GM18909 (cell line): ENCODE data around the gene HSPG2.
"Not testable (repeated sequence)": the region's sequence is repeated elsewhere in the genome, so short reads cannot be mapped to it uniquely, and the experiment has no call there.

Source experiments
- ATAC-seq: cut with Tn5 transposase; IDR thresholded peaks from one replicate; pipeline ENCODE4 v1.9.1; 2021; ENCODE audit warnings: mild to moderate bottlenecking; ENCODE audit not compliant: unreplicated experiment, poor library complexity

The HSPG2 gene

DNA sequence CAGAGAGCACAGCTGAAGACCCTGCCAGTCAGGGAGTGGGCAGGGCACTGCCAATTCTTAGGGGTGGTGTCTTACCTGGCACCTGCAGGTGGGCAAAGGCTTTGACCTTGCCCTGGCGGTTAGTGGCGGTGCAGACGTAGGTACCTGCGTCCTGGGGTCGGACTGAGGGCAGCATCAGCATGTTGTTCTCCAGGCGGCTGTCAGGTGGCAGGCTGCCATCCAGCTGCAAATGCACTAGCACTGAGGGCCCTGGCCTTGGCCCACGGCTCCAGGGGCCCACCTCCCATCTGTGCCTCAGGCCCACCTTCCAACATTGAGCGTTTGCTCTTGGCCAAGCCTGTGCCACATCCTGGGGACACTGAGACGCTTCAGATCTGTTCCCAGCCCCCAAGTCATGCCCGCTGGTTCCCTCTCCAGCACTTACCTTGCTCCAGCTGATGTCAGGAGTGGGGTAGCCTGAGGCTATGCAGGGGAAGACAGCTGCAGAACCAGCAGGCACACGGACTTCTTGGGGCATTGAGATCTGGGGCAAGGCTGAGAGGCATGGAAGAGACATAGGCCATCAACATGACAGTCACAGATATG lies 103.6 kb downstream of the HSPG2 start:
- ATAC-seq, result no peak

DNA sequence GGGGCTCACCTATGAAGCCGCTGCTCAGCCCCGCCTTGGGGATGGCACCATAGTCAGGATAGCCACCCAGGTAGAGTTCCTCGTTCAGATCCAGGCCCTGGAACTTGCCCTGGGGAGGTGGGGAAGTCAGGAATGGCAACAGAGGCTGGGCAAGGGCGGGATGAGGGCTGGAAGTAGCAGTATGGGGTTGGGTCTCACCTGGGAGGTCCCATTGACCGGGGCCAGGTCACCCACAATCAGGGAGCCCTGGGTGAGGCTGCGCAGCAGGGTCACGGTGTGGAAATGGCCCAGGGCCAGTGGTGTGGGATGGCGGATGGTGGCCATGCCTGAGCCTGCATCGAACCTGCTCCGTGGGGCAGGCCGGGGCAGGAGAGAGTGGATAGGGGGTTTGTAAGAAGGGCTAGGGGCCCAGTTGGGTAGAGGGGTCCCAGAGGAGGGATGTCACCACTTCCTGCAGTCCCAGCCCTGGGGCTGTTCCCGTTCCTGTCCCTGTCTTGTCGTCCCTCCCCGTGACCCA lies 105.6 kb downstream of the HSPG2 start:
- no peak for ATAC-seq

DNA sequence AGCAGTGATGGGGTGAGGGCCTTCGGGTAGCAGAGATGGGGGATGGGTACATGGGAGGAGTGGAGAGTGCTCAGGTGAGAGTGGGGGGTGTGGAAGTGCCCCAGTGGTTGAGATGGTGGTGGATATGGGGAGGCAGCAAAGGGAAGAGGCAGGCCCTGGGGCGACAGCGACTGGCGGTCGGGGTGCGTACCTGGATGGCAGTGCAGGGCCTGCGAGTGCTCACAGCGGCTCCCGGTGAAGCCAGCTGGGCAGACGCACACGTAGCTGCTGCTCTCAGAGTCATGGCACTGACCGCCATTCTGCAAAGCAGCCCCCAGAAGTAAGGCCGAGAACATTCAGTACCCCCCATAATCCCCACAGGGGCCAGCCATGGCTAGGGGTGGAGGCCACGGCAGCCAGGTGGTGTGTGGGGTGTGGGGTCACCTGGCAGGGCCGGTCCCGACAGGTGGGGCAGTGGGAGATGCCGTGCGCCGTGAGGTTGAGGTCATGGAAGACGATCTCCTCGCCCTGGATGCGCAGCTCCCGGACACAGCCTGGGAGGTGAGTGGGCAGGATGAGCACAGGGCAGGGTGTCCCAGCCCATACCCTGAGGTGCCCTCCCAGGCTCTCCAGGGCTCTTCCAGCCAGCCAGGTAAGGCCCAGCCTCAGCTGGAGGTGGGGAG lies 106.2 kb downstream of the HSPG2 start:
- ATAC-seq, result no peak

DNA sequence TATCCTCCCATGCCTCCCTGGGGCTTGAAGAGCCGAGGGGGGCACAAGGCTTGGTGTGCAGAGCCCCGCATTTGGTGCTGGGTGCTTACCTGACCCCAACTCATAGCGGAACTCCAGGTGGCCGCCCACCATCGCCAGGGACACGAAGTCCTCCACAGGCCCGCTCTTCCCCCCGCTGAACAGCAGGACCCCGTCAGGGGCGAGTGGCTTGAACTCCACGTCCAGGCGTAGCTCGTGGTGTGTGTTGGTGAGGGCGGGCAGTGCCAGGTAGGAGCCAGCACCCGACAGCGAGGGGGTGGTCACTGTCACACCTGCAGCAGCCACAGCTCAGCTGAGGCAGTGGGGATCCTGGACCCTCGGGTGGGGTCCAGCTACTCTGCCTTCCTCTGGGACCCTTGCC lies 107.8 kb downstream of the HSPG2 start:
- ATAC-seq, result no peak

DNA sequence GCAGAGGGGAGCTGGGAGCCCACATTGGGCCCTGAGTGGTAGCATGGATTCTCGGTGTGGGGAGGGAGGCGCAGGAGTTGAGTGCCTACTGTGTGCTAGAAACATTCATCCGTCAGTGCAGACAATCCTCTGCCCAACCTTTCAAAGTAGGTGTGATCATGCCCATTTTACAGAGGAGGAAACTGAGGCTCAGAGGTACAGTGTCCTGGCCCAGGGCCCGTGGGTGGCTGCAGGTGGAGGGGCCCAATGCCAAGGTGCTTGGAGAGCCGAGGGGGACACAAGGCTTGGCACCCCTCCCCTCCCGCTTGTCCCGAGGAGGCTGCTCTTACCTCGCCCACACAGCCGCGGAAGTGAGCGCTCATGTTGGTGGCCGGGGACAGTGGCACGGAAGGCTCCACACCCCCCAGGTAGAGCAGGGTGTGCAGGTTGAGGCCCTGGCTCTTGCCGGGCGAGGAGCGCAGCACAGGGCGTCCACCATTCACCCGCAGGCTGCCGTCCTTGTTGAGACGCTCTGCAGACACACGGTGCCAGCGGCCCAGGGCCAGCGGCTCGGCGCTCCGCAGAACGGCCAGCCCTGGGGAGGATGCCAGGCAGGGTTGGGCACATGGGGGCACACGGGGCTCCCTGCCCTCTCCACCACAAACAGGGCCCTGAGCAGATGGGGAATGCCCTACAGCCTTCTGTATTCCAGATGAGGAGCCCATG lies 108.5 kb downstream of the HSPG2 start:
- no peak for ATAC-seq

DNA sequence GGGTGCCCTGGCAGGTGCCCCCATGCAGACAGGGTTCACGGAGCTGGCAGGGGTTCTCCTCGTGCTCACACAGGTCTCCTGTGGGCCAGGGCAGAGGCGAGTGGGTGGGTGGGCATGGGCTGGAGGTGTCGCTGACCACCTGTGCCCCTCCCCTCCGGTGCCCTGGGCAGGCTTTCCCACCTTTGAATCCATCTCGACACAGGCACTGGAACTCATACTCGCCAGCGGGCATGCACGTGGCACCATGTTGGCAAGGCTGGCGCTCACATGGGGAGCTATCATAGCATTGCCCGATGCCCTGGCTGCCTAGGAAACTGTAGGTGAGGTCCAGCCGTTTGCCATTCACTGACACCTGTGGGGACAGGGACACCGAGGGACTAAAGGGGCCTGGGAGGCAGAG lies 109.0 kb downstream of the HSPG2 start:
- no peak for ATAC-seq

DNA sequence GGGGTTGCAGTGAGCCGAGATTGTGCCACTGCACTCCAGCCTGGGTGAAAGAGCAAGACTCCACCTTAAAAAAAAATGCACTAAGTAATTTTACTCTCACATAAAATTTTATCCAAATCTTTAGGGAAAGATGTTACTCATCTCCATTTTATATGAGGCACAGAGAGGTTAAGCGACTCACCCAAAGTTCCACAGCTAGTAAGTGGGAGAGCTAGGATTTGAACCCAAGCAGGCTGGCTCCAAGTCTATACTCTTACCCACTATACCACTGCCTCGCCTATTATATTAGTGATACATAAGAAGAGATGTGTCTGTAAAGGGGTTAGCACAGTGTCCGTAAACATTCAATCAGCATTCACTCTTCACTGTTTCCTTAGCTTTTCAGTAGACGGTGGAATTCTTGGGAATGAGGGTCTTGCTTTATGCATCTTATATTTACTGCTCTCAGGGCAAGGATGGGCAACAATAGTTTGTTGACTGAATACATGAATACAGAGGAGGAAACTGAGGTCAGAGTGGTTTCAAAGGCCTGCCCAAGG lies 109.9 kb downstream of the HSPG2 start:
- no peak for ATAC-seq

DNA sequence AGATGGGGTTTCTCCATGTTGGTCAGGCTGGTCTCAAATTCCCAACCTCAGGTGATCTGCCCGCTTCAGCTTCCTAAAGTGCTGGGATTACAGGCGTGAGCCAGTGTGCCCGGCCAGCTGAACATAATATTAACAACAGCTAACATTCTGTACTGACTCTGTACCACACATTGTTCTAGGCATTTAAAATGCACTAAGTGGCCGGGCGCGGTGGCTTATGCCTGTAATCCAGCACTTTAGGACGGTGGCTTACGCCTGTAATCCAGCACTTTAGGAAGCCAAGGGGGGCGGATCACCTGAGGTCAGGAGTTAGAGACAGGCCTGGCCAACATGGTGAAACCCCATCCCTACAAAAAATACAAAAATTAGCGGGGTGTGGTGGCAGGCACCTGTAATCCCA lies 110.4 kb downstream of the HSPG2 start:
- not testable (repeated sequence) for ATAC-seq

DNA sequence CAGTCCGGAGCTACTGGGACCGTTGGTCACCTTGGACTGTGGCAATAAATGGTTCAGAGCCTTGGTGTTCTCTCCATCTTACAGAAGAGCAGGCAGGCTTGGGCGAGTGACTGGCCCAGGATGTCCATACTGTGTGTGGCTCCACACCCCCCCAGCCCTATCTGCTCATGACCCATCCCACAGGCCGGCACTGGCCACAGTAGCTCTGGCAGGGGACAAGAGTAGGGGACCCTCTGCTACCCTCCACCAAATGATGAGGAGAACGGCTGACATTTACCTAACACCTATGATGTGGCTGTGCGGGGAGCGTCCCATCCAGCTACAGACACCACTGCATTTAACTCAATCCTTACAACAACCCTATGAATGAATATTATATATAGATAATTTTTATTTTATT lies 111.7 kb downstream of the HSPG2 start:
- ATAC-seq, result no peak

DNA sequence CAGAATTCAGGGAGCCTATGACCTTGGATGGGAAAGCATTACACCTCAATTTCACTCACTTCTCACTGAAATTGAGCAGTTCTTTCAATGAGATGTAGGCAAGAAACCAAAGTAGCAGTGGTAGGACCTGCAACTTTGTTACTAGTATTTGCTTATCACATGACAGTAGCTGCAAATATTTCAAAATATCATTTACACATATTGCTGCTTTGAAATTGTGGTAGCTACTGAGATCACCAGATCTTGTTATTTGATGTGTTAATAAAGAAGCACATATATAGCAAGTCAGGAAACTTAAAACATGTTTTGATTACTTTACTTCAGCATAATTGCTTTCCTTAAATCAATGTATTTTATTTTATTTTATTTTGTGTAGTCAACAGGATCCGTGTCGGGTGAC lies 112.2 kb downstream of the HSPG2 start:
- no peak for ATAC-seq

DNA sequence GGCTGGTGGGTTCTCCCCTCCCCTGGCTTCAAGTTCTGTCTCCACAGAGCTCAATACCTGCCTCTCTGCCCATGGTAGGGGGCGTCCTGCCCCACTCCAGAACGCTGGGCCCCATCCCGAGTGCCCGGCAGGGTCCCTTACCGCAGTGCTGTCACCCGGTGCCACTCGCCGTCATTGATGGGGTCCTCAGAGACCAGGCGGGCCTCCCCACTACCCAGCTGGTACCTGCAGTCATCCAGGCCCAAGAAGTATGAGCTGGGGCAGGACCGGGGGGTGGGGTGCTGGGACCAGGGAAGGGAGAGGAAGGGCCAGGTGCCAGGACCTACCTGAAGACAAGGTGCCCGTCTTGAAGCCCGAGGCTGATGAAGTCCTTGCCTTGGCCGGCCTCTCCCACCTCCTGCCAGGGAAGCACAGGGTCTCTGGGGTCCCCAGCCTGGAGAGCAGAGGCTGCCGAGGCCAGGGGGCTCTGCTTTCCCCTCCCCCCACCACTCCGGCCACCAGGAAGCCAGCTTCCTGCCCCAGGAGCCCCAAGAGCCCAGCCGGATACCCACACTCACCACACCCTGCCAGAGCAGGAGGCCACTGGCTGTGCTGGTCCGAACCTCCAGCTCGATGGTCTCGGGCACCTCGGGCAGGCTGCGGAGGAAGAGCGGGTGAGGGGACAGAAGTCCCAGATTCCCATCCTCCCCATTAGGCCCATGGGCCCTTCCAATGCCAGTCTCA lies 113.0 kb downstream of the HSPG2 start:
- ATAC-seq, result no peak

DNA sequence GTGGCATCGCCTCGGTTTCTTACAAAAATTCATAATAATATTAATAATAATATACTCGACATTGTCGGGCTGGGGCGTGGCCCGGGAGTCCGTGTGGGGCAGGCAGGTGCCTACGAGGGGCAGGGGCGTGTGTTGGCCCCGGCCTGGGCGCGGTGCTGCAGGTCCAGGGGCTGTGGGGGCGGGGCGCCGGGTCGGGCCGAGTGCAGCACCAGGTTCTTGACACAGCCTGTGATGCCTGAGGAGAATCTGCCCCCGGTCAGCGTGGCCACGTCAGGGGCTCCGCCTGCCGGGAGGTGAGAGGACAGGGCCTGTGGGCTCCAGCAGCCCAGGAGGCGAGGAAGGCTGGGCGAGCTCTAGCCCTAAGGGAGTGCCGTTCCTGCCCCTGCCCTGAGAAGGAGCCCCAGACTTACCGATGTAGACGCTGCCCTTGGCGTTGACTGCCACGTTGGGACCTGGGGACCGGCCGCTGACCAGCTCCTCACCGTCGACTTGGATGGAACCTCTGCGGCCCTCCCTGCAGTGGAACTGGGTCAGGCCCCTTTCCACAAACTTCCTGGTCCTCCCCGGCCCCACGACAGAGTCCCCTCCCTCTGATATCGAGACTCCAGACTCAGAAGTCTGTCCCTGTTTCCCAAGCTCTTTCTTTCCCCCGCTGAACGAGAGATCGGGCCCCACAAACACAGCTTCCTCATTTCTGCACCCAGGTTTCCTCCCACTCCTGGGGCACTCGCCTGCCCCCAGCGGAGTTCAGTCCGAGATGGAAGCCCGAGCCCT lies 113.7 kb downstream of the HSPG2 start:
- ATAC-seq, result no peak

DNA sequence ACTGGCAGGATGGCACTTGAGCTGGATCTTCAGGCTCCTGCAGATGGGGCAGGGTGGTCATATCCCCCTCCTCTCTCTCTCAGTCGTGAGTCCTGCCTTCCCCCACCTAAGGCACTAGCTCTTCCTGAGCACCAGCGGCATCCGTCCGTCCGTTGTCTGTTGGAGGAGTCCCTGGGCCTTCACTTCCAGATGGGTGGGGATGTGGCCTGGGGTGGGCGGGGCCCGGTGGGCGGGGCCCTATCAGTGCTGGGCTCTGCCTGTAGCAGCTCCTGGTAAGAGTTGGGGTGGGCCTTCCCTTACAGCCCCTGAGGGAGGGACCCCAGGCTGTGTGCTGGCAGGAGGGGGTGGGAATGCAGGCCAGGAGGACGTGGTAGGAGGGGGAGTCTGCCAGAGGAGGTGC lies 114.8 kb downstream of the HSPG2 start:
- ATAC-seq, result no peak

DNA sequence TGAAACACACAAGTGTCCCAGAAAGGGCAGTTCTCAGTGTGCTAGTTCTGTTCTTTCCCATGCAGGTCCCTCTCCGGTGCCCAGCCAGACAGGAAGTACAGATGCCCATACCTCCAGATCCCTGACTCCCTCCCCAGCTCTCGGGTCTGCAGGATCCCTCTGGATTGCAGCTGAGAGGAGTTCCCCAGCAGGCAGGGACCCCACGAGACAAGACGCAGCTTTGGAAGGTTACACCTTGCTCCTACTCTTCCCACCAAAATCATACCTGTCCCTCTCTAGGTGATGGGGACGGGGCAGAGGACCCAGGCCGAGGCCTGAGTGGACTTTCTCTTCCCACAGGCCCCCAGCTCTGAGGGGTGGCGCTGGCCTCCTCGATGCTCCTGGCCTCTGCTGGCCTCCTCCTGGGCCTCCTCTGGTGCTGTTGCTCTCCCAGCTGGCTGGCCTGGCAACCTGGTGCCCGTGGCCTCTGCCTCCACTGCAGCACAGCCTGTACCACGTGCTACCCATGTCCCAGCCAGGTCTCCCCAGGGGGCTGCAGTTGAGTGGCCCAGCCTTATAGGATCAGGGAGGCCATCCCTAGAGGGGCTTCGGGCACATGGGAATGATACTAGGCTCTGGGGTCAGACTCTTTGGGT lies 115.6 kb downstream of the HSPG2 start:
- no peak for ATAC-seq

DNA sequence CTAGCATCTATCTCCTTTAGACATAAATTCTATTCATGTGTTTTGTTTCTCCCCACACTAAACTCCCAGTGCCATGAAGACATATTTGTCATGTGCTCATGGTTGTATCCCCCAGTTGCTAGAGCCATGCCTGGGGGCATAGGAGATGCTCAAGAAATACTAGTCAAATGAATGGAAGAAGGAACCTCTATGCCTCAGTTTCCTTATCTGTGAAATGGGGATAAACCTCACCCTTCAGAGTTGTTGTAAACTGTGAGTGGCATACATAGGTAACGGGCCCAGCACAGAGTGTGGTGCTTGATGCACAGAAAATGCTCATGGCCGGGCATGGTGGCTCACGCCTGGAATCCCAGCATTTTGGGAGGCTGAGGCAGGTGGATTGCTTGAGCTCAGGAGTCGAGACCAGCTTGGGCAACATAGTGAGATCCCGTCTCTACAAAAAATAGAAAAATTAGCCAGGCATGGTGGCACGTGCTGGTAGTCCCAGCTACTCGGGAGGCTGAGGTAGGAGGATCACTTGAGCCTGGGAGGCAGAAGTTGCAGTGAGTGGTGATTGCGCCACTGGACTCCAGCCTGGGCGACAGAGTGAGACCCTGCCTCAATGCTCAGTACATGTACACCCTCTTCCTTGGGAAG lies 116.4 kb downstream of the HSPG2 start:
- ATAC-seq, result no peak

DNA sequence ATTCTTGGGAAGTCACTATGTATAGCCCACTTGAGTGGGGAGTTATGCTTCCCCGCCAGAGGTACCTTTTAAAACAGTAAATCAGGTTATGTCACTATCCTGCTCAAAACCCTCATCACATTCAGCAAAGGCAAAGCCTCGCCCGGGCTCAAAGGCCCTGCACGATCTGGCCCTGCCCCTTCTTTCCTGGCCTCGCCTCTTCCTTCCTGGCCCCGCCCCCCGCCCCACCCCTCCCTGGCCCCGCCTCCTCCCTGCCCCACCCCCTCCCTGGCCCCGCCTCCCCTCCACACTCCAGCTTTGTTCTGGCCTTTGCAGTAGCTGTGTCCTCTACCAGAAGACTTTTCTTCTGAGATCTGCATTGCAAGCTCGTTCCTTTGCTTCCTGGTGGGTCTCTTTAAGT lies 118.5 kb downstream of the HSPG2 start:
- no peak for ATAC-seq

DNA sequence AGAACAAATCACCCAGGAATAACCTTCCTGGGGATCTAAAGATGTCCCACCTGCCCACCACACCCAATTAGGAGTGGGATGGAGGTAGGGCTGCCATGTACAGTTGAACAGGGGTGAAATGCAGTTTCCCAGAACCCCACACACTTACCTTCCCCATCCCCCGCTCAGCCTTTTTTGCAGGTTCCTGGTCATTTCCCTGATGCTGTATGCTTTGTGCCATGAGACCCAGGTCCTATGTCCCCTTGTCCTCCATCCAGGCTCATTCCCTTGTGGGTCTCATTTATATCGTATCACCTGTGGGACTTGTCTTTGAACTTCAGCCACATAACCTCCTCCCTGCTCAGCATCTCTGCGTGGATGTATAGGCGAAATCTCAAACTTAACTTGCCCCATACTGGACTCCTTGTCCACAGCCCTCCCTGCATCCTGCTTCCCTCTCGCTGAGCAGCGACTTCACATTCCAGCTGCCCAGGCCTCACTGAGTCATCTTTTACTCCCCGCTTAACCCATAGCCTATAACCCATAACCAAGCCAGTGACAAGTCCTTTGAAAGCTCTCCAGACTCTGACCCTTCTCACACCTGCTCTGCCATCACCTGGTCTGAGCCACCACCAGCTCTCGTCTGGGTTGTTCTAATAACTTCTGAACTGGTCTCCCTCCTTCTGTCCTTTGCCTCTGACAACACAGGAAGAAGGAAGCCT lies 120.4 kb downstream of the HSPG2 start:
- no peak for ATAC-seq

DNA sequence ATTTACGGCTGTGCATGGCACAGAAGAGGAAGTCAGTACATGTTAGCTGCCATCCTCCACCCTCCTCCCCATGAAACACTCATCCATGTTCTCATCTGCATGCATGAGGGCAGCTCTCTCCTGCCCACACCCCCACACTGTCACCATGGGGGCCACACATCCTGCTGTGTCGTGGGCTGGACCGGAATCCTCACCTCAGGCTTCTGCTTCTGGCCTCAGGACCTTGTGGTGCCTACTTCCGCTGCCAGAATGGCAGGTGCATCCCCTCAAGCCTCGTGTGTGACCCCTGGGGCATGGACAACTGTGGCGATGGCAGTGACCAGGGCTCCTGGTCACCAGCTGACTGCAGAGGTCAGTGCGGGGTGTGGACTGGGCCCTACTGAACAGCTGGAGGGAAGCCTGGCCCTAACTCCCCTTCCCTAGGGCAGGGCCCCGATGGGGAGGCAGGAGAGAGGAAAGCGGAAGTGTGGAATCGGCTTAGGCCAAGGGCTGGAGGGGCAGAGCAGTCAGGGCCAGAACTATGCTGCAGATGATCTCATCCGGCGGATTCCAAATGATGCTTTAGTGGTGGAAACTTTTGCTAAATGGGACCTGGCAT lies 121.3 kb downstream of the HSPG2 start:
- ATAC-seq, result no peak
